Hepatic stellate cell (primary cell): Measurements from ENCODE around the gene NAGK.
A peak's percentile ranks its signal among the peaks of the same experiment; 100 is the strongest.
"Not testable (repeated sequence)": the region's sequence is repeated elsewhere in the genome, so short reads cannot be mapped to it uniquely, and the experiment has no call there.

Source experiments
- DNase-seq: peaks from one replicate; pipeline ENCODE4 v3.0.0; 2011; ENCODE audit warnings: low spot score

NAGK gene

GRCh38 chr2:71068218-71069035 is at the start of gene NAGK:
NAGK (plus strand) TSS chr2:71068648; CDS start chr2:71068684, 36 bp downstream.
- peak; percentile 99 for DNase-seq

GRCh38 chr2:71019989-71020388 is 48.5 kb upstream of the NAGK start:
- DNase-seq, result not testable (repeated sequence)

- not testable (repeated sequence) for DNase-seq
These were observed 47.1 kb upstream of the NAGK start for GRCh38 chr2:71021394-71021793.

- DNase-seq, result not testable (repeated sequence)
These were observed 44.8 kb upstream of the NAGK start for GRCh38 chr2:71023553-71024243.

GRCh38 chr2:71036296-71036695 is 32.2 kb upstream of the NAGK start:
- not testable (repeated sequence) for DNase-seq

- no peak for DNase-seq
These were observed 26.2 kb upstream of the NAGK start for GRCh38 chr2:71042287-71042686.

GRCh38 chr2:71043531-71044407 is 24.7 kb upstream of the NAGK start:
- no peak for DNase-seq

- DNase-seq, result no peak
These were observed 23.3 kb upstream of the NAGK start for GRCh38 chr2:71045151-71045550.

- DNase-seq, result no peak
These were observed 22.4 kb upstream of the NAGK start for GRCh38 chr2:71045865-71046548.

GRCh38 chr2:71048096-71048495 is 20.4 kb upstream of the NAGK start:
- no peak for DNase-seq

GRCh38 chr2:71049704-71050360 is 18.6 kb upstream of the NAGK start:
- DNase-seq, result not testable (repeated sequence)

- not testable (repeated sequence) for DNase-seq
These were observed 13.2 kb upstream of the NAGK start for GRCh38 chr2:71055206-71055740.

GRCh38 chr2:71060211-71060610 is 8.2 kb upstream of the NAGK start:
- no peak for DNase-seq

GRCh38 chr2:71060871-71061270 is 7.6 kb upstream of the NAGK start:
- DNase-seq, result no peak

- no peak for DNase-seq
These were observed 5.2 kb upstream of the NAGK start for GRCh38 chr2:71063216-71063615.

- DNase-seq, result no peak
These were observed 4.3 kb upstream of the NAGK start for GRCh38 chr2:71064110-71064611.

- no peak for DNase-seq
These were observed 3.5 kb upstream of the NAGK start for GRCh38 chr2:71064754-71065621.

GRCh38 chr2:71066856-71067255 is 1.6 kb upstream of the NAGK start:
- DNase-seq, result no peak

- no peak for DNase-seq
These were observed 756 bp upstream of the NAGK start for GRCh38 chr2:71067567-71068217.
